B cell (primary cell): ENCODE results near the gene KLF1. TPM values are rescaled to one million over a fixed set of nuclear protein-coding genes. Genes with fewer than 3 reads are reported as not detected.
A peak's percentile ranks its signal among the peaks of the same experiment; 100 is the strongest.

Source experiments
- ATAC-seq: fragments of 200-7000 bp; cut with Tn5 transposase; one replicate; pipeline ENCODE4 v1.10.0; 2021; ENCODE audit warnings: low read depth, mild to moderate bottlenecking, moderate number of reproducible peaks, moderate library complexity
- CTCF ChIA-PET: fragments of 350-600 bp; sonication (Branson Sonifier 250); formaldehyde crosslinking; loops from one replicate; lab custom pipeline; 2021; ENCODE audit warnings: antibody characterized with exemption, inconsistent platforms; lab: Charles Lee
- POLR2A ChIA-PET: fragments of 350-600 bp; sonication (Branson Sonifier 250); formaldehyde crosslinking; loops from one replicate; lab custom pipeline; 2021; ENCODE audit warnings: antibody characterized with exemption; lab: Charles Lee
- DNase-seq: peaks from one replicate; pipeline ENCODE4 v3.0.0; 2013
- H2AFZ ChIP-seq: 2 replicates; pipeline ENCODE4 v1.6.1; 2012; ENCODE audit warnings: mild to moderate bottlenecking, low read depth, low read length; ENCODE audit not compliant: insufficient read depth, poor library complexity, severe bottlenecking
- H3K27ac ChIP-seq, 2 donors: 1 replicate in 1 of 2; 2 replicates in 1 of 2; pipeline ENCODE4 v1.5.1; 2012 to 2013; ENCODE audit warnings: low read length in 2 of 2, mild to moderate bottlenecking in 2 of 2, moderate library complexity in 1 of 2
- H3K27me3 ChIP-seq, 4 experiments: fragments of 200-600 bp in 1 of 4; sonication (generic) in 1 of 4; replicated peaks in 1 of 4; 1 replicate in 2 of 4; 2 replicates in 2 of 4; pipeline versions ENCODE4 v1.6.1 to v1.7.0; 2013 to 2016; ENCODE audit warnings: low read length in 3 of 4, mild to moderate bottlenecking in 2 of 4, mixed read lengths in 1 of 4, moderate library complexity in 1 of 4; ENCODE audit not compliant: insufficient read depth in 4 of 4, control insufficient read depth in 3 of 4; ENCODE audit errors: control extremely low read depth in 1 of 4
- H3K36me3 ChIP-seq, 2 experiments: replicated peaks in 1 of 2; 1 replicate in 1 of 2; 2 replicates in 1 of 2; pipeline versions ENCODE4 v1.6.1 to v1.7.1; 2013; ENCODE audit warnings: low read length in 1 of 2; ENCODE audit not compliant: insufficient read depth in 2 of 2, control insufficient read depth in 1 of 2; ENCODE audit errors: control extremely low read depth in 1 of 2, extremely low read depth in 1 of 2
- H3K4me1 ChIP-seq, 2 donors: fragments of 200-600 bp in 1 of 2; sonication (generic) in 1 of 2; 1 replicate in 1 of 2; 2 replicates in 1 of 2; pipeline versions ENCODE4 v1.5.1 to v1.6.1; 2013 to 2017; ENCODE audit warnings: low read length in 2 of 2; ENCODE audit not compliant: control insufficient read depth in 2 of 2, insufficient read depth in 2 of 2
- H3K4me2 ChIP-seq: replicated peaks from 2 replicates; pipeline ENCODE3; 2012; ENCODE audit warnings: mild to moderate bottlenecking, low read depth, low read length; ENCODE audit not compliant: poor library complexity, severe bottlenecking
- H3K4me3 ChIP-seq, 5 experiments: fragments of 200-600 bp in 1 of 5; sonication (generic) in 1 of 5; 1 replicate in 3 of 5; 2 replicates in 2 of 5; pipeline versions ENCODE4 v1.5.1 to v1.7.0; 2011 to 2016; ENCODE audit warnings: low read length in 4 of 5, mild to moderate bottlenecking in 4 of 5, low read depth in 2 of 5, control low read depth in 1 of 5, moderate library complexity in 1 of 5; ENCODE audit not compliant: insufficient read depth in 1 of 5; ENCODE audit errors: control extremely low read depth in 1 of 5, extremely low read depth in 1 of 5
- H3K79me2 ChIP-seq: fragments of 200-600 bp; sonication (generic); one replicate; pipeline ENCODE4 v1.6.0; 2016; ENCODE audit warnings: low read length; ENCODE audit not compliant: control insufficient read depth, insufficient read depth
- H3K9ac ChIP-seq: fragments of 200-600 bp; sonication (generic); 2 replicates; pipeline ENCODE4 v1.6.1; 2017; ENCODE audit warnings: mild to moderate bottlenecking, low read length, moderate library complexity
- H3K9me3 ChIP-seq, 3 donors: one replicate each; pipeline versions ENCODE4 v1.6.1 to v1.7.1; 2013; ENCODE audit warnings: low read length in 2 of 3; ENCODE audit not compliant: control insufficient read depth in 2 of 3, insufficient read depth in 1 of 3; ENCODE audit errors: control extremely low read depth in 1 of 3
- H4K20me1 ChIP-seq: 2 replicates; pipeline ENCODE4 v1.6.0; 2012; ENCODE audit warnings: mild to moderate bottlenecking, low read length; ENCODE audit not compliant: insufficient read depth, control insufficient read depth, poor library complexity, severe bottlenecking
- H3K27ac Mint-ChIP-seq: one replicate; pipeline ENCODE4 v1.8.0; 2021; ENCODE audit warnings: mixed read lengths
- H3K27me3 Mint-ChIP-seq: one replicate; pipeline ENCODE4 v1.8.0; 2021; ENCODE audit warnings: mixed read lengths
- H3K4me1 Mint-ChIP-seq: one replicate; pipeline ENCODE4 v1.8.0; 2021; ENCODE audit warnings: mixed read lengths
- H3K4me3 Mint-ChIP-seq: one replicate; pipeline ENCODE4 v1.8.0; 2021; ENCODE audit warnings: mixed read lengths
- H3K9me3 Mint-ChIP-seq: one replicate; pipeline ENCODE4 v1.8.0; 2022; ENCODE audit warnings: mixed read lengths; ENCODE audit not compliant: insufficient read depth
- EZH2 ChIP-seq: IDR thresholded peaks from 2 replicates; pipeline ENCODE4 v1.6.1; 2012; ENCODE audit warnings: borderline replicate concordance, low read depth, mild to moderate bottlenecking, moderate library complexity, low read length; ENCODE audit not compliant: insufficient read depth, poor library complexity, severe bottlenecking
- WGBS: methylation state at CpG from one replicate; pipeline ENCODE4 v1.1.5; 2013; ENCODE audit warnings: missing lambda C conversion rate; ENCODE audit not compliant: insufficient coverage; 5-methylcytosine and 5-hydroxymethylcytosine counted together
- intact Hi-C: fragments of 100-400 bp; cut with micrococcal nuclease; formaldehyde crosslinking; loops from one replicate; pipeline ENCODE4 v1.10.0; 2022
- polyA plus RNA-seq: library from polyadenylated mRNA; depleted of rRNA; stranded (reverse); fragments of >200 nt; gene quantifications from 2 replicates; pipeline ENCODE4 v1.2.3, GENCODE V29; 2012
- total RNA-seq, 2 donors: library from RNA; stranded (reverse); fragments of 120-200 nt in 1 of 2; gene quantifications; 1 replicate in 1 of 2; 2 replicates in 1 of 2; pipeline versions ENCODE4 v1.2.3 to v1.2.4, GENCODE V29; 2013 to 2022
- TF ChIP-seq, protein P1 (sequence below): fragments of 200-600 bp; IDR thresholded peaks from one replicate; pipeline ENCODE4 v1.8.0; 2022; ENCODE audit warnings: antibody characterized with exemption, mild to moderate bottlenecking

KLF1 gene
- total and polyA plus RNA-seq, 2 donors (not counting 1 experiment from before 2014, with no cell fraction given), result not detected

DNA sequence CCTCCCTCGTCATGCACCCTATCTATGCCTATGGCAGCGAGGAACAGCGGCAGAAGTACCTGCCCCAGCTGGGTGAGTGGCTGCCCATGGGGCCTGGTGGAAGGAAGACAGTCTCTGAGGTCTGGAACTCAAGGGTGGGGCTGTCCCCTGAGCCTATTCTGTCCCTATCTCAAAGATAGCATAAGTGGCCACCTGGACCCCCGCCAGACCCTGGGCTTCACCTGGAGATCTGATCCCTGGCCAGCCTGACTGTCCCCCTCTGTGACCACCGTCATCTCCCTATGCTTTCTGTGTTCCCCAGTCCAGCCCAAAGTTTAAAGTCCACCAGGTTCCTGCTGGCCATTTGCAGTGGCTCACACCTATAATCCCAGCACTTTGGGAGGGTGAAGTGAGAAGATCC, 6.6 kb upstream of the KLF1 start:
- Histone ChIP-seq H3K36me3 (peaks cover 0 to 33% of the 10 kb centered on the region in 2 experiments), H3K4me3 (no peak overlapping the region), H3K27me3 (no peaks in the 10 kb centered on the region), H3K4me1 (peaks cover 15 to 19% of the 10 kb centered on the region in 2 donors), H3K9me3 (no peaks in the 10 kb centered on the region), H3K9ac (no peak overlapping the region), H3K79me2 (peaks cover 13% of the 10 kb centered on the region), H2AFZ (no peak overlapping the region), H4K20me1 (peaks cover 6% of the 10 kb centered on the region), H3K4me2 (no peak overlapping the region), H3K27ac (no peak overlapping the region)
- TF ChIP-seq EZH2, result no peak
- TF ChIP-seq, protein P1, sequence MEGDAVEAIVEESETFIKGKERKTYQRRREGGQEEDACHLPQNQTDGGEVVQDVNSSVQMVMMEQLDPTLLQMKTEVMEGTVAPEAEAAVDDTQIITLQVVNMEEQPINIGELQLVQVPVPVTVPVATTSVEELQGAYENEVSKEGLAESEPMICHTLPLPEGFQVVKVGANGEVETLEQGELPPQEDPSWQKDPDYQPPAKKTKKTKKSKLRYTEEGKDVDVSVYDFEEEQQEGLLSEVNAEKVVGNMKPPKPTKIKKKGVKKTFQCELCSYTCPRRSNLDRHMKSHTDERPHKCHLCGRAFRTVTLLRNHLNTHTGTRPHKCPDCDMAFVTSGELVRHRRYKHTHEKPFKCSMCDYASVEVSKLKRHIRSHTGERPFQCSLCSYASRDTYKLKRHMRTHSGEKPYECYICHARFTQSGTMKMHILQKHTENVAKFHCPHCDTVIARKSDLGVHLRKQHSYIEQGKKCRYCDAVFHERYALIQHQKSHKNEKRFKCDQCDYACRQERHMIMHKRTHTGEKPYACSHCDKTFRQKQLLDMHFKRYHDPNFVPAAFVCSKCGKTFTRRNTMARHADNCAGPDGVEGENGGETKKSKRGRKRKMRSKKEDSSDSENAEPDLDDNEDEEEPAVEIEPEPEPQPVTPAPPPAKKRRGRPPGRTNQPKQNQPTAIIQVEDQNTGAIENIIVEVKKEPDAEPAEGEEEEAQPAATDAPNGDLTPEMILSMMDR, result no peak
- H3K27ac Mint-ChIP-seq, result no peak overlapping the region
- ATAC-seq (no peak), DNase-seq (no peak)
- peak overlapping the region; percentile 64 for H3K4me3 Mint-ChIP-seq
- intact Hi-C loops, result no loop called here
- 93% methylated on average over 3 of the region's 5 CpGs for WGBS
- no peaks in the 10 kb centered on the region for H3K9me3 Mint-ChIP-seq
- ChIA-PET POLR2A (no interaction called here), CTCF (no interaction called here)
- no peaks in the 10 kb centered on the region for H3K27me3 Mint-ChIP-seq
- H3K4me1 Mint-ChIP-seq, result peaks cover 27% of the 10 kb centered on the region

DNA sequence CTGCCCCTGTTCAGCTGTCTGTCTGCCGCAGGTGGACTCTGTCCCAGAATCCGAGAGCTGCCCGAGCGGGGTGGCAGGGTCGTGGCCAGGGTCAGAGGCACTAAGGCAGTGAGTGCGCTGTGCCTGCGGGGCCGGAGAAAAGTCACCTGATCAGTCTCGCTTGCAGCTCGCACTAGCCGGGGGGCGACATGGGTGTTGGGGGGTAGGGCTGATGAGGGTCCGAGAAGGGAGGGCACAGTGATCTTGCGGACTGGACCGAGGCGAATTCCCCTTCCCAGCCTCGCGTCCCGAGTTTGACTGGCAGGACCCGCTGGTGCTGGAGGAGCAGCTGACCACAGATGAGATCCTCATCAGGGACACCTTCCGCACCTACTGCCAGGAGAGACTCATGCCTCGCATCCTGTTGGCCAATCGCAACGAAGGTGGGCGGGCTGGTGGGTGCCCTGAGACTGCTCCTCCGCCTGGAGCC, 4.6 kb upstream of the KLF1 start:
- Histone ChIP-seq H3K36me3 (peaks cover 0 to 20% of the 10 kb centered on the region in 2 experiments), H3K27ac (peak overlapping the region; percentile 80 to 83), H3K9me3 (no peaks in the 10 kb centered on the region), H3K4me2 (peak overlapping the region; percentile 98), H3K9ac (peak overlapping the region; percentile 75), H3K79me2 (peaks cover 13% of the 10 kb centered on the region), H2AFZ (peak overlapping the region; percentile 69), H3K27me3 (no peaks in the 10 kb centered on the region), H4K20me1 (peaks cover 6% of the 10 kb centered on the region), H3K4me3 (peak overlapping the region; percentile 27 to 92 (median 78)), H3K4me1 (peaks cover 15 to 19% of the 10 kb centered on the region in 2 donors)
- TF ChIP-seq, protein P1, result no peak
- TF ChIP-seq EZH2, result no peak
- H3K27ac Mint-ChIP-seq, result peak overlapping the region; percentile 95
- intact Hi-C loops, result loop anchor here (1.0 kb wide), 3 partner anchors 42 to 154 kb away; partner anchors contain the start of genes CALR, FARSA and GET3
- H3K4me3 Mint-ChIP-seq, result peak overlapping the region; percentile 99
- peaks cover 27% of the 10 kb centered on the region for H3K4me1 Mint-ChIP-seq
- ChIA-PET POLR2A (interaction anchor here (0.6 to 2.3 kb wide), 7 partner anchors 10 to 1062 kb away, joined by 3 to 10 read pairs (median 3); partner anchors contain the start of genes CALR, DNASE2 and GADD45GIP1), CTCF (interaction anchor here (1.0 to 2.6 kb wide), 7 partner anchors 10 to 204 kb away, joined by 3 to 16 read pairs (median 5); partner anchors contain the start of genes DNASE2 and SYCE2)
- WGBS, result 10% methylated on average over 26 of the region's 26 CpGs
- no peaks in the 10 kb centered on the region for H3K27me3 Mint-ChIP-seq
- DNase-seq (peak; percentile 48), ATAC-seq (no peak)
- no peaks in the 10 kb centered on the region for H3K9me3 Mint-ChIP-seq
